Muscle layer of duodenum (tissue), 2 donors: ENCODE data around the gene SMOC2.

Experiments
- H3K27ac ChIP-seq: one replicate; pipeline ENCODE4 v1.7.0; 2013; ENCODE audit warnings: mild to moderate bottlenecking, low read length
- H3K27me3 ChIP-seq: one replicate; pipeline ENCODE4 v1.7.0; 2013; ENCODE audit warnings: low read depth, mild to moderate bottlenecking, control low read depth, low read length
- H3K36me3 ChIP-seq, 2 donors: one replicate each; pipeline ENCODE4 v1.7.0; 2013; ENCODE audit warnings: low read length in 2 of 2, control low read depth in 1 of 2, mild to moderate bottlenecking in 1 of 2; ENCODE audit not compliant: insufficient read depth in 2 of 2, control insufficient read depth in 1 of 2
- H3K4me1 ChIP-seq, 2 donors: one replicate each; pipeline ENCODE4 v1.7.0; 2013; ENCODE audit warnings: low read length in 2 of 2, mild to moderate bottlenecking in 2 of 2, control low read depth in 1 of 2, moderate library complexity in 1 of 2; ENCODE audit not compliant: insufficient read depth in 2 of 2, control insufficient read depth in 1 of 2
- H3K4me3 ChIP-seq, 2 donors: one replicate each; pipeline ENCODE4 v1.7.0; 2013; ENCODE audit warnings: low read length in 2 of 2, low read depth in 1 of 2, mild to moderate bottlenecking in 1 of 2
- H3K9me3 ChIP-seq, 2 donors: one replicate each; pipeline ENCODE4 v1.7.0; 2013; ENCODE audit warnings: low read length in 2 of 2, control low read depth in 1 of 2, mild to moderate bottlenecking in 1 of 2; ENCODE audit not compliant: control insufficient read depth in 1 of 2
- donor health status: healthy.

The SMOC2 gene

GRCh38 chr6:168599769-168600330 lies 158.9 kb downstream of the SMOC2 start:
- no peaks in the 10 kb centered on the region for H3K27me3 ChIP-seq

GRCh38 chr6:168600381-168600780 lies 159.4 kb downstream of the SMOC2 start:
- H3K36me3 ChIP-seq: peaks cover 0 to 19% of the 10 kb centered on the region in 2 donors
- no peaks in the 10 kb centered on the region for H3K4me1 ChIP-seq
- no peaks in the 10 kb centered on the region for H3K27me3 ChIP-seq
- H3K9me3 ChIP-seq: no peaks in the 10 kb centered on the region
- H3K27ac ChIP-seq: no peak overlapping the region
- no peak overlapping the region for H3K4me3 ChIP-seq

More at GRCh38 chr6:168599769-168600330, 158.9 kb downstream of the SMOC2 start:
- Histone ChIP-seq H3K36me3 (peaks cover 0 to 19% of the 10 kb centered on the region in 2 donors), H3K4me1 (no peaks in the 10 kb centered on the region), H3K9me3 (no peaks in the 10 kb centered on the region), H3K4me3 (no peak overlapping the region), H3K27ac (no peak overlapping the region)

GRCh38 chr6:168601111-168601510 lies 160.1 kb downstream of the SMOC2 start:
- no peak overlapping the region for H3K27ac ChIP-seq
- H3K4me3 ChIP-seq: no peak overlapping the region
- no peaks in the 10 kb centered on the region for H3K9me3 ChIP-seq
- H3K27me3 ChIP-seq: no peaks in the 10 kb centered on the region
- H3K36me3 ChIP-seq: peaks cover 0 to 19% of the 10 kb centered on the region in 2 donors
- no peaks in the 10 kb centered on the region for H3K4me1 ChIP-seq

GRCh38 chr6:168601546-168601945 lies 160.6 kb downstream of the SMOC2 start:
- no peak overlapping the region for H3K27ac ChIP-seq
- H3K4me1 ChIP-seq: no peaks in the 10 kb centered on the region
- H3K9me3 ChIP-seq: no peaks in the 10 kb centered on the region
- H3K4me3 ChIP-seq: no peak overlapping the region
- peaks cover 0 to 19% of the 10 kb centered on the region in 2 donors for H3K36me3 ChIP-seq
- no peaks in the 10 kb centered on the region for H3K27me3 ChIP-seq

- H3K36me3 ChIP-seq: peaks cover 0 to 19% of the 10 kb centered on the region in 2 donors
- no peak overlapping the region for H3K4me3 ChIP-seq
- no peaks in the 10 kb centered on the region for H3K4me1 ChIP-seq
- H3K27ac ChIP-seq: no peak overlapping the region
- no peaks in the 10 kb centered on the region for H3K9me3 ChIP-seq
- H3K27me3 ChIP-seq: no peaks in the 10 kb centered on the region
Measured at GRCh38 chr6:168602576-168602975, 161.6 kb downstream of the SMOC2 start.

- no peaks in the 10 kb centered on the region for H3K27me3 ChIP-seq
Measured at GRCh38 chr6:168603234-168603633, 162.2 kb downstream of the SMOC2 start.

GRCh38 chr6:168605964-168606363 lies 165.0 kb downstream of the SMOC2 start:
- Histone ChIP-seq H3K4me1 (no peaks in the 10 kb centered on the region), H3K9me3 (no peaks in the 10 kb centered on the region), H3K36me3 (peaks cover 0 to 7% of the 10 kb centered on the region in 2 donors), H3K27me3 (no peaks in the 10 kb centered on the region), H3K4me3 (no peak overlapping the region), H3K27ac (no peak overlapping the region)

More at GRCh38 chr6:168603234-168603633, 162.2 kb downstream of the SMOC2 start:
- peaks cover 0 to 18% of the 10 kb centered on the region in 2 donors for H3K36me3 ChIP-seq
- H3K9me3 ChIP-seq: no peaks in the 10 kb centered on the region
- H3K4me1 ChIP-seq: no peaks in the 10 kb centered on the region
- H3K27ac ChIP-seq: no peak overlapping the region
- H3K4me3 ChIP-seq: no peak overlapping the region

- Histone ChIP-seq H3K27ac (no peak overlapping the region), H3K4me1 (no peaks in the 10 kb centered on the region), H3K27me3 (no peaks in the 10 kb centered on the region), H3K9me3 (no peaks in the 10 kb centered on the region), H3K36me3 (peaks cover 0 to 7% of the 10 kb centered on the region in 2 donors), H3K4me3 (no peak overlapping the region)
Measured at GRCh38 chr6:168606722-168607121, 165.7 kb downstream of the SMOC2 start.

- H3K27ac ChIP-seq: no peak overlapping the region
- H3K4me1 ChIP-seq: no peaks in the 10 kb centered on the region
- peaks cover 0 to 7% of the 10 kb centered on the region in 2 donors for H3K36me3 ChIP-seq
- no peak overlapping the region for H3K4me3 ChIP-seq
- no peaks in the 10 kb centered on the region for H3K9me3 ChIP-seq
- H3K27me3 ChIP-seq: no peaks in the 10 kb centered on the region
Measured at GRCh38 chr6:168607272-168608112, 166.5 kb downstream of the SMOC2 start.

GRCh38 chr6:168608113-168608400 lies 167.1 kb downstream of the SMOC2 start:
- no peaks in the 10 kb centered on the region for H3K4me1 ChIP-seq
- no peaks in the 10 kb centered on the region for H3K27me3 ChIP-seq
- no peak overlapping the region for H3K4me3 ChIP-seq
- peaks cover 0 to 7% of the 10 kb centered on the region in 2 donors for H3K36me3 ChIP-seq
- H3K9me3 ChIP-seq: no peaks in the 10 kb centered on the region
- H3K27ac ChIP-seq: peak overlapping the region; percentile 45

GRCh38 chr6:168609026-168609685 lies 168.2 kb downstream of the SMOC2 start:
- Histone ChIP-seq H3K36me3 (peaks cover 0 to 1% of the 10 kb centered on the region in 2 donors), H3K27ac (no peak overlapping the region), H3K4me1 (no peaks in the 10 kb centered on the region), H3K4me3 (no peak overlapping the region), H3K9me3 (no peaks in the 10 kb centered on the region), H3K27me3 (no peaks in the 10 kb centered on the region)
